ENCODE measurements around the gene FAM118B. TPM values are rescaled to one million over a fixed set of nuclear protein-coding genes. Genes with fewer than 3 reads are reported as not detected.

The FAM118B gene
- total and polyA plus RNA-seq, 2 of the 8 experiments (the other 6 are each of a cell fraction or from before 2014, with no cell fraction given), result 25.3 to 48.3 TPM

- DNase-seq (ENCODE audit: low read depth in 1 of 2, low spot score in 2 of 2) (no peak), FAIRE-seq (no peak)
- H3K79me2 ChIP-seq (ENCODE audit: control insufficient read depth in 1 of 2, insufficient read depth in 2 of 2, low read length in 2 of 2), result peaks cover 10 to 95% of the 10 kb centered on the region in 2 experiments
- no peak overlapping the region for H2AFZ ChIP-seq (ENCODE audit: low read length)
- no peak overlapping the region for H4K8ac ChIP-seq (ENCODE audit: extremely low read depth, insufficient read depth, low read length)
- no peak overlapping the region for H2BK120ac ChIP-seq (replicated peaks; ENCODE audit: low read depth, low read length)
- H2BK12ac ChIP-seq (ENCODE audit: low read depth, low read length), result no peak overlapping the region
- H2AK5ac ChIP-seq (ENCODE audit: low read depth, low read length), result no peak overlapping the region
- no peak overlapping the region for H2BK20ac ChIP-seq (ENCODE audit: low read length)
- H3K4ac ChIP-seq (replicated peaks; ENCODE audit: insufficient read length, low read depth, low read length), result no peak overlapping the region
- no peak overlapping the region for H3K18ac ChIP-seq (ENCODE audit: extremely low read depth, low read length)
- no peak overlapping the region for H3K56ac ChIP-seq (replicated peaks; ENCODE audit: insufficient read length, low read depth, low read length)
- H3K23me2 ChIP-seq (ENCODE audit: low read depth, low read length), result peaks cover 3% of the 10 kb centered on the region; the same call in 1 of the 2 replicates
- no peak overlapping the region for H3K4me3 ChIP-seq (ENCODE audit: extremely low read depth in 1 of 4, insufficient read depth in 2 of 4, low read depth in 3 of 4, low read length in 4 of 4)
- H3K27me3 ChIP-seq (replicated peaks in 1 of 4; ENCODE audit: control insufficient read depth in 3 of 4, extremely low read depth in 1 of 4, insufficient read depth in 3 of 4, low read length in 3 of 4), result no peaks in the 10 kb centered on the region
- no peak overlapping the region for H2BK5ac ChIP-seq (ENCODE audit: low read depth, low read length)
- H2BK15ac ChIP-seq (ENCODE audit: low read length), result no peak overlapping the region
- no peak overlapping the region for H3K9ac ChIP-seq (replicated peaks in 1 of 4; ENCODE audit: extremely low read depth in 1 of 4, low read depth in 3 of 4, low read length in 3 of 4)
- H4K20me1 ChIP-seq (replicated peaks in 1 of 2; ENCODE audit: control insufficient read depth in 1 of 2, insufficient read depth in 2 of 2, low read length in 2 of 2), result peaks cover 4% of the 10 kb centered on the region in 2 experiments
- H4K91ac ChIP-seq (replicated peaks; ENCODE audit: insufficient read length, low read length), result no peak overlapping the region
- 94% methylated on average over 1 of the region's 1 CpG; no CpG with 5 or more reads in 1 of the 2 experiments for WGBS, 2 experiments (ENCODE audit: extremely low coverage in 1 of 2, insufficient coverage in 1 of 2, insufficient read length in 1 of 2, insufficient replicate concordance in 2 of 2, low coverage in 1 of 2, low lambda C conversion rate in 2 of 2, missing lambda C conversion rate in 1 of 2)
- H3K4me1 ChIP-seq (replicated peaks in 1 of 4; ENCODE audit: control insufficient read depth in 3 of 4, insufficient read depth in 4 of 4, low read length in 3 of 4), result 0 out of 7 replicates have a peak, but pooled peaks cover 0 to 4% (median under 1%) of the 10 kb centered on the region in 4 experiments
- H4K5ac ChIP-seq (ENCODE audit: insufficient read length, low read depth, low read length), result no peak overlapping the region
- no peaks in the 10 kb centered on the region for H3K36me3 ChIP-seq (ENCODE audit: control insufficient read depth in 2 of 4, insufficient read depth in 4 of 4, low read length in 3 of 4)
- CTCF ChIA-PET (ENCODE audit: partially characterized antibody), result interaction anchor here (1.2 kb wide), 1 partner anchor 299 kb away, joined by 3 read pairs; no protein-coding TSS in a partner anchor
- no peaks in the 10 kb centered on the region for H3K9me3 ChIP-seq (ENCODE audit: insufficient read depth in 2 of 2, low read depth in 1 of 2, low read length in 1 of 2)
- no peak overlapping the region for H3K23ac ChIP-seq (ENCODE audit: insufficient read length)
- H3K79me1 ChIP-seq (ENCODE audit: low read depth, low read length), result peaks cover 15% of the 10 kb centered on the region
- no peak overlapping the region for H3K4me2 ChIP-seq (ENCODE audit: insufficient read depth in 1 of 2, low read depth in 2 of 2, low read length in 2 of 2)
- no peak overlapping the region for H3K14ac ChIP-seq (ENCODE audit: insufficient read length)
- POLR2A ChIA-PET (ENCODE audit: partially characterized antibody), result interaction anchor here (0.8 to 1.4 kb wide), 2 partner anchors 13 to 31 kb away, joined by 3 read pairs; no protein-coding TSS in a partner anchor
- H3K27ac ChIP-seq (ENCODE audit: low read depth, low read length), result no peak overlapping the region
Observed at GRCh38 chr11:126217491-126217890, 5.9 kb downstream of the FAM118B start.
